Measurements from ENCODE around the gene TLR9.

Gene TLR9

DNA sequence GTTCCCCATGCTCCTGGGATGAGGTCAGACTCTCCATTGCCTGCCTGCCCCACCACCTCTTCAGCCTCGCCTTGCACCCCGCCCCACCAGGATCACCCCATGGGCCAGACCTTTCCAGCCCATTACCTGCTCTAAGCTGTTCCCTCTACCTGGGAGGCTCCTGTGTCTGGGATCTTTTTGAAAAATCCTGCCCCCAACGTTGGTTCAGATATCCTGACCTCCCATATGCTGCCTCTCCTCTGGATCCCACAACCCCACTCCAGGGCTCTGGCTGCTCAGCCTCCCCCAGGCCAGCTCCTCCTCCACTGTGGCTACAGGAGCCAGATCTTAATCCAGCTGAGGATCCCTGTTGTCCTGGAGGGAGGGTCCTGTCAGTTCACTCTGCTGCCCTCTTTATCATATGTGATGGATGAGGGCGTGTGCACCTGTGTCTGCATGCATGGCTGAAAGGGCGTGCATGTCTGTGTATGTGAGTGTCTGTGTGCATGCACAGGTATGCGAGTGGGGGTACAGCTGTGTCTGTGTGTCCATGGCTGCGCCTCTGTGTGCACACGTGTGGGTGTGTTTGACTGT is 49.2 kb downstream of the TLR9 start:
- Histone ChIP-seq H3K9ac (peak overlapping the region; percentile 24; the same call in 1 of the 2 replicates), H3K9me3 (no peaks in the 10 kb centered on the region), H3K4me2 (peak overlapping the region; percentile 72), H3K27me3 (no peaks in the 10 kb centered on the region), H3K4me3 (no peak overlapping the region), H3K4me1 (peaks cover 21% of the 10 kb centered on the region), H3K36me3 (no peaks in the 10 kb centered on the region), H3K27ac (no peak overlapping the region), H4K20me1 (no peaks in the 10 kb centered on the region)
- no peak for TF ChIP-seq Cebpa-rat (IDR thresholded peaks at IDR 0.05)

DNA sequence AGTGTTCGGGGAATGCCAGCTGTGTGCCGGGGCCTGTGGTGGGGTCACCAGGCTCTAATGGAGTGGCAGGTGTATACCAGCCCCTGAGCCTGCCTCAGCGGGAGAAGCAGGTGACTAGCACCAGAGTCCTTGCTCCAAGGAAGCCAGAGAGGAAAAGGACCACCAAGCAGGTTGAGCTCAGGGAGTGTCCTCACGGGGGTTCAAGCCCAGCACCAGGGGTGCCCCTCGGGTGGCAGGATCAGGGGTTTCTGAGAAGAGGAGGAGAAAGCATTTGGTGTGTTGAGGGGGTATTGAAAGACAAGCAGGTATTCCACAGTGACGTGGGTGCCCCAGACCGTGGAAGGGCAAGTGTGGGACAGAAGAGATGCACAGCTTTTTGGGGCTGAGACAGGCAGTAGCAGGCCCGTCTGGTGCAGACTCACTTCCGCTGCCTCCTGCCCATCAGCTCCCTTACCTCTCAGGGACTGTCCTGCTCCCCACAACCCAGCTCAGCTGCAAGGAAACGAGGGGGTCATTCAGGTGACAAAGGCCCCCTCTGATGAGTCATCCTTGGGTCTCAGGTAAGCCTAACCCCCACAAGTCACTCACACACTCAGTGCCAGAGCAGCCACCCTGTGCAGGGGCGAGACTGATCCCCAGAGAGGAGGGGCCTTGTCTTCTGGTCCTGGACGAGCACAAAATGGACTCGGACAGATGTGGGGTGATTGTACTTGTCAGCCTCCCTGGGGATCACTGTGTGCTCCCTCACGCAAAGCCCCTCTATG is 49.8 kb downstream of the TLR9 start:
- Histone ChIP-seq H3K4me1 (peaks cover 21% of the 10 kb centered on the region), H3K9me3 (no peaks in the 10 kb centered on the region), H3K36me3 (no peaks in the 10 kb centered on the region), H3K27ac (no peak overlapping the region), H3K4me3 (no peak overlapping the region), H4K20me1 (no peaks in the 10 kb centered on the region), H3K9ac (peak overlapping the region; percentile 24; the same call in 1 of the 2 replicates), H3K27me3 (no peaks in the 10 kb centered on the region), H3K4me2 (no peak overlapping the region)
- TF ChIP-seq Cebpa-rat (IDR thresholded peaks at IDR 0.05), result no peak

DNA sequence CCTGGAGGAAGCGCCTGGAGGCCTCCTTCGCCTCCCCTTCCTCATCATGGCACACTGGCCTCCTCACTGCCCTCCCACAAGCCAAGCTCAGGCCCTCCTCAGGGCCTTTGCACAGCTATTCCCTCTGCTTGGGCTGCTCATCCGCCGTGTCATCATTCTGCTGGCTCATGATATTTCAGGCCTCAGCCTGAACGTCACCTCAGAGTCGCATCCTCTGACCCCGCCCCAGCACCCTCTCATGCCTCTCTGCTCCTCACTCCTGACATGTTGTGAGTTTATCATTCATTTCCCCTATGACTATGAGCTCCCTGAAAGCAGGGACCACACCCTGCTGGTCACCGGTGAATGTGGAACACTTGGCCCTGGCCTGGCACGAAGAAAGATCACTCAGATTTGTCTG is 50.5 kb downstream of the TLR9 start:
- no peak for TF ChIP-seq Cebpa-rat (IDR thresholded peaks at IDR 0.05)
- H3K36me3 ChIP-seq, result no peaks in the 10 kb centered on the region
- H3K9me3 ChIP-seq, result no peaks in the 10 kb centered on the region
- H3K9ac ChIP-seq, result no peak overlapping the region
- H3K27ac ChIP-seq, result no peak overlapping the region
- no peak overlapping the region for H3K4me2 ChIP-seq
- H3K4me3 ChIP-seq, result no peak overlapping the region
- H4K20me1 ChIP-seq, result no peaks in the 10 kb centered on the region
- no peaks in the 10 kb centered on the region for H3K27me3 ChIP-seq
- H3K4me1 ChIP-seq, result peaks cover 21% of the 10 kb centered on the region

GRCh38 chr3:52173101-52173500 is 52.3 kb downstream of the TLR9 start:
- Histone ChIP-seq H3K4me3 (no peak overlapping the region), H3K9me3 (no peaks in the 10 kb centered on the region), H3K4me1 (peaks cover 21% of the 10 kb centered on the region), H3K36me3 (no peaks in the 10 kb centered on the region), H3K27me3 (no peaks in the 10 kb centered on the region), H3K4me2 (no peak overlapping the region), H4K20me1 (no peaks in the 10 kb centered on the region), H3K27ac (no peak overlapping the region), H3K9ac (no peak overlapping the region)
- no peak for TF ChIP-seq Cebpa-rat (IDR thresholded peaks at IDR 0.05)

GRCh38 chr3:52172262-52172757 is 53.1 kb downstream of the TLR9 start:
- Histone ChIP-seq H3K27me3 (no peaks in the 10 kb centered on the region), H3K9ac (no peak overlapping the region), H3K4me3 (no peak overlapping the region), H3K36me3 (no peaks in the 10 kb centered on the region), H3K4me1 (peaks cover 17% of the 10 kb centered on the region), H4K20me1 (no peaks in the 10 kb centered on the region), H3K27ac (no peak overlapping the region), H3K4me2 (no peak overlapping the region), H3K9me3 (no peaks in the 10 kb centered on the region)
- TF ChIP-seq Cebpa-rat (IDR thresholded peaks at IDR 0.05), result no peak

GRCh38 chr3:52171514-52172261 is 53.8 kb downstream of the TLR9 start:
- Histone ChIP-seq H3K27ac (no peak overlapping the region), H3K4me2 (no peak overlapping the region), H3K4me1 (peaks cover 11% of the 10 kb centered on the region), H4K20me1 (no peaks in the 10 kb centered on the region), H3K27me3 (no peaks in the 10 kb centered on the region), H3K9ac (no peak overlapping the region), H3K36me3 (no peaks in the 10 kb centered on the region), H3K4me3 (no peak overlapping the region), H3K9me3 (no peaks in the 10 kb centered on the region)
- no peak for TF ChIP-seq Cebpa-rat (IDR thresholded peaks at IDR 0.05)

Measured in BLaER1 (cell line).